Hepatocyte (in vitro differentiated cells): ENCODE measurements around the gene RHOA.

ENCODE experiments used
- CTCF ChIP-seq: fragments of 200-600 bp; sonication (generic); IDR thresholded peaks from 2 replicates; pipeline ENCODE4 v1.5.1; 2016; ENCODE audit warnings: antibody characterized with exemption, mild to moderate bottlenecking; ENCODE audit not compliant: poor library complexity
- EZH2 ChIP-seq: fragments of 200-600 bp; sonication (generic); IDR thresholded peaks from 2 replicates; pipeline ENCODE4 v1.6.1; 2016; ENCODE audit warnings: antibody characterized with exemption, mild to moderate bottlenecking, borderline replicate concordance
- EZH2phosphoT487 ChIP-seq: fragments of 200-600 bp; sonication (generic); IDR thresholded peaks from one replicate; pipeline ENCODE4 v1.6.1; 2018; ENCODE audit warnings: antibody characterized with exemption, mild to moderate bottlenecking, low read depth, moderate library complexity; ENCODE audit not compliant: unreplicated experiment, severe bottlenecking

GRCh38 chr3:49387721-49388120 lies 24.1 kb downstream of the RHOA start:
- TF ChIP-seq EZH2phosphoT487 (no peak), CTCF (no peak), EZH2 (no peak)
